Ishikawa (cell line): ENCODE data around the gene MARCHF3.

ENCODE experiments used
- CEBPB ChIP-seq: IDR thresholded peaks from 2 replicates; pipeline ENCODE4 v1.6.1; 2012
- CREB1 ChIP-seq: IDR thresholded peaks from 2 replicates; pipeline ENCODE4 v1.6.1; 2012; ENCODE audit warnings: low read depth
- EGR1 ChIP-seq: IDR thresholded peaks from 2 replicates; pipeline ENCODE4 v1.6.1; 2012
- EP300 ChIP-seq: IDR thresholded peaks from 2 replicates; pipeline ENCODE4 v1.6.1; 2012; ENCODE audit warnings: borderline replicate concordance
- FOXM1 ChIP-seq: IDR thresholded peaks from 2 replicates; pipeline ENCODE4 v1.6.1; 2012; ENCODE audit warnings: low read depth, borderline replicate concordance
- NFIC ChIP-seq: IDR thresholded peaks from 2 replicates; pipeline ENCODE4 v1.6.1; 2012
- RAD21 ChIP-seq: IDR thresholded peaks from 2 replicates; pipeline ENCODE4 v1.6.1; 2012; ENCODE audit warnings: low read depth
- TAF1 ChIP-seq: IDR thresholded peaks from 2 replicates; pipeline ENCODE4 v1.6.1; 2012; ENCODE audit warnings: low read depth, mild to moderate bottlenecking
- TCF12 ChIP-seq: IDR thresholded peaks from 2 replicates; pipeline ENCODE4 v1.6.1; 2012; ENCODE audit warnings: low read depth
- TEAD4 ChIP-seq: IDR thresholded peaks from 2 replicates; pipeline ENCODE4 v1.6.1; 2012
- YY1 ChIP-seq: IDR thresholded peaks from 2 replicates; pipeline ENCODE4 v1.6.1; 2012; ENCODE audit warnings: low read depth
- ZBTB7A ChIP-seq: IDR thresholded peaks from 2 replicates; pipeline ENCODE4 v1.6.1; 2012; ENCODE audit warnings: low read depth
- TF ChIP-seq, protein P1 (sequence below): IDR thresholded peaks from 2 replicates; pipeline ENCODE4 v1.6.1; 2012; ENCODE audit warnings: low read depth, mild to moderate bottlenecking
- TF ChIP-seq, protein P2 (sequence below): IDR thresholded peaks from 2 replicates; pipeline ENCODE4 v1.6.1; 2012
- TF ChIP-seq, protein P3 (sequence below): IDR thresholded peaks from 2 replicates; pipeline ENCODE4 v1.6.1; 2012

MARCHF3 gene

DNA sequence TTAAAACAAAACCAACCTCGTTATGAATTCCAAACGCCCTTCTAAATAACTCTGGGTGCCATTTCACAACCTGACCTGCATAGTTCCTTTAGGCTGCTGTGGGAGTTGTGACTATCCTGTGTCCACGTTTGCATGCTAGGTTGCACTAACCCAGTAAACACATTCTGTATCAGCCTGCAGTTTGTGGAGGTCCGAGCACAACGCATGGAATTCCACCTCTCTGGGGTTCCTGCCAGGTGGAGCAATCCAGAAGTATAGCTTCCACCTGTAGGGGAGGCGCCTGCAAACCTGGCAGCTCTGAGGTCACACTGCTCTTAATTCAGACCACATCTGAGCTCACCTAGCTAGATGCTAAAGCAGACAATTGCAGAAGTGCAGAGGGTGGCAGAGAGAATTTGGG, 57.2 kb downstream of the MARCHF3 start:
- TF ChIP-seq EP300 = no peak
- no peak for TF ChIP-seq TEAD4
- TF ChIP-seq CREB1 = no peak
- TF ChIP-seq EGR1 = no peak
- TF ChIP-seq, protein P1, sequence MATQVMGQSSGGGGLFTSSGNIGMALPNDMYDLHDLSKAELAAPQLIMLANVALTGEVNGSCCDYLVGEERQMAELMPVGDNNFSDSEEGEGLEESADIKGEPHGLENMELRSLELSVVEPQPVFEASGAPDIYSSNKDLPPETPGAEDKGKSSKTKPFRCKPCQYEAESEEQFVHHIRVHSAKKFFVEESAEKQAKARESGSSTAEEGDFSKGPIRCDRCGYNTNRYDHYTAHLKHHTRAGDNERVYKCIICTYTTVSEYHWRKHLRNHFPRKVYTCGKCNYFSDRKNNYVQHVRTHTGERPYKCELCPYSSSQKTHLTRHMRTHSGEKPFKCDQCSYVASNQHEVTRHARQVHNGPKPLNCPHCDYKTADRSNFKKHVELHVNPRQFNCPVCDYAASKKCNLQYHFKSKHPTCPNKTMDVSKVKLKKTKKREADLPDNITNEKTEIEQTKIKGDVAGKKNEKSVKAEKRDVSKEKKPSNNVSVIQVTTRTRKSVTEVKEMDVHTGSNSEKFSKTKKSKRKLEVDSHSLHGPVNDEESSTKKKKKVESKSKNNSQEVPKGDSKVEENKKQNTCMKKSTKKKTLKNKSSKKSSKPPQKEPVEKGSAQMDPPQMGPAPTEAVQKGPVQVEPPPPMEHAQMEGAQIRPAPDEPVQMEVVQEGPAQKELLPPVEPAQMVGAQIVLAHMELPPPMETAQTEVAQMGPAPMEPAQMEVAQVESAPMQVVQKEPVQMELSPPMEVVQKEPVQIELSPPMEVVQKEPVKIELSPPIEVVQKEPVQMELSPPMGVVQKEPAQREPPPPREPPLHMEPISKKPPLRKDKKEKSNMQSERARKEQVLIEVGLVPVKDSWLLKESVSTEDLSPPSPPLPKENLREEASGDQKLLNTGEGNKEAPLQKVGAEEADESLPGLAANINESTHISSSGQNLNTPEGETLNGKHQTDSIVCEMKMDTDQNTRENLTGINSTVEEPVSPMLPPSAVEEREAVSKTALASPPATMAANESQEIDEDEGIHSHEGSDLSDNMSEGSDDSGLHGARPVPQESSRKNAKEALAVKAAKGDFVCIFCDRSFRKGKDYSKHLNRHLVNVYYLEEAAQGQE = no peak
- TF ChIP-seq, protein P2, sequence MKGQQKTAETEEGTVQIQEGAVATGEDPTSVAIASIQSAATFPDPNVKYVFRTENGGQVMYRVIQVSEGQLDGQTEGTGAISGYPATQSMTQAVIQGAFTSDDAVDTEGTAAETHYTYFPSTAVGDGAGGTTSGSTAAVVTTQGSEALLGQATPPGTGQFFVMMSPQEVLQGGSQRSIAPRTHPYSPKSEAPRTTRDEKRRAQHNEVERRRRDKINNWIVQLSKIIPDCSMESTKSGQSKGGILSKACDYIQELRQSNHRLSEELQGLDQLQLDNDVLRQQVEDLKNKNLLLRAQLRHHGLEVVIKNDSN = no peak
- no peak for TF ChIP-seq FOXM1
- no peak for TF ChIP-seq RAD21
- TF ChIP-seq NFIC = no peak
- no peak for TF ChIP-seq CEBPB
- TF ChIP-seq TCF12 = no peak
- TF ChIP-seq TAF1 = no peak
- TF ChIP-seq, protein P3, sequence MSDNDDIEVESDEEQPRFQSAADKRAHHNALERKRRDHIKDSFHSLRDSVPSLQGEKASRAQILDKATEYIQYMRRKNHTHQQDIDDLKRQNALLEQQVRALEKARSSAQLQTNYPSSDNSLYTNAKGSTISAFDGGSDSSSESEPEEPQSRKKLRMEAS = no peak
- TF ChIP-seq ZBTB7A = no peak
- TF ChIP-seq YY1 = no peak

DNA sequence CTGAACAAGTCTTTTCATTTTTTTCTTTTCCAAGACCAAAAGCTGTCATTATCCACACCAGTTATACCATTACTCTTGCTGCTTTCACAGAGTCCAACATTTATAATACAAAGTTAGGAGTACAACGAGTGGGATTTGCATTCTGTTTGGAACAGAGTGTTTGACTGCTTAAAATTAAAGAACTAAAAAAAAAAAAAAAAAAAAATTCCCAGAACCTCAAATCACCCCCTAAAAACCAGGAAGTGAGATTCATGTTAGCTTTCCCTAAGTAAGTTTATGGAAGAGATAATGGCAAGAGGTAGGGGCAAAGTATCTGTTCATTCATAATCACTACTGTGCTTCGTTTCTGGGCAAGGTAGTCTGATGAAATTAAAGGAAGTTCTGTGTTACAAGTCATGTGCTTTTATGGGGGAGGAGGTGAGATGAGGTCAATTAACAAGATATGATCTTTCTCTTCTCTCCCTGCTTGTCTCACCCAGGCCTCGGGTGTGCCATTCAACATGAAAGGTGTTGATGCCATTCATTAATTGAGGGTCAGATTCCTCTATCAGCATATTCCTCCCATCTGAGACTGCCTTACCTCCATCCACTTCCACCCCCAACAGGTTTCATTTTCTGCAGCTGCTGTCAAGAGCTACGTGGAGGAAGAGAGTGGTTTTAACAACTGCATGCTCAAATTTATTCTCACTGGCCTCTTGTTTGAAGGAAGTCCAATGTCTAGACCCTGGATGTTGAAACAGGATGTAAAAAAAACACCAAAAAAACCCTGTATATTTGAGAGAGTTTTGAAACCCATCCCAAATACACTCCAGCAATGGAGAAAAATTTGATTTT, 58.1 kb downstream of the MARCHF3 start:
- TF ChIP-seq, protein P3 = no peak
- TF ChIP-seq FOXM1 (no peak), CREB1 (no peak), CEBPB (no peak), EP300 (no peak), TCF12 (no peak)

DNA sequence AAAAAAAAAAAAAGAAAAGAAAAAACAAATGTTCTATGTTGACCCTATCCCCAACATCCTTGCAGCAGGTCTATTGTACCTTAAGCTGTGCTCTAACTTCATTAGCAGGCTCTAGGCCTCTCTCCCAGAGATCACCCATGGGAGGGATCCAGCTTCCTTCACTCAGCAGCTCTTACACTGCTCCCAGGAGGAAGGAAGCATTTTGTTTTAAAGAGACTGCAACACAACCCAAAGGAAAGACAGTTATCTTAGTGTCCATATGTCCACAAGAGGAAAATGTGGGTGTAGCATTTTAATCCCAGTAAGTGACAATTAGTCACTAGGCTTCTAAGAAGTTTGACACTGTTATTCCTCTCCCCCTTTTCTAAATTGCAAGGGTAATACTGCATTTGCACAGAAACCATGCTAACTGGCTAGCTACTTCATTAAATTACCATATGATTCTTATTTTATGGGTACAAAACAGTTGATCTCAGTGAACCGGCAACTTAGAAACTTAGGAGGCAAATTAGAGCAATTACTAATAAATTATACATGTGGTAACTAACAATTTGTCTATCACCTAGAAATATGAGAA, 58.8 kb downstream of the MARCHF3 start:
- TF ChIP-seq TEAD4 (no peak), NFIC (no peak), RAD21 (no peak), CEBPB (no peak), EGR1 (no peak), EP300 (no peak), CREB1 (no peak), YY1 (no peak), TCF12 (no peak), FOXM1 (no peak), TAF1 (no peak), ZBTB7A (no peak)
- TF ChIP-seq, protein P1 = no peak
- TF ChIP-seq, protein P3 = no peak
- TF ChIP-seq, protein P2 = no peak

DNA sequence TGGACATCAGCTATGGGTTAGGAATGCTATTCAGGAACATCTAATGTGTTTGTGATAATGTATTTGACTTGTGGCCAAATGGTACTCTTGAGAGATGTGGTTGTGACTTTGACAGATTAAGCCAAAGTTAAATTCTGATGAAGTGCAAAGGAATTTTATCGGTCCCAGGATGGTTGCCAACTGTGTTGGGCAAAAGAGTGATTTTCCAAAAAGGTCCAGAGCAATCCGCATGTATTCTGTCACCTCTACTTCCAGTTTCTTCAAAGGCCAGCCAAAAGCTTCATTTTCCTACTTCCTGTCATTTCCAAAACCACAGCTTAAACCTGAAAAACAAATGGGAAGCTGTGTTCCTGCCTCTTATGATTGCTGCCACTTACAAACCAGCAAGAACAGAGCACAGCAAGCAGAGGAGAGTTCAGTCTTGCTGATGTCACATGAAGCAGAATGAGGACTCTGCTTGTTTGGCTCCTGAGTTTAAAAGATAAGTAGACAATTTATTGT, 59.8 kb downstream of the MARCHF3 start:
- TF ChIP-seq TEAD4 (no peak), EP300 (no peak), CREB1 (no peak), RAD21 (no peak), ZBTB7A (no peak)
- TF ChIP-seq, protein P1 = no peak
- TF ChIP-seq, protein P2 = no peak
